Spleen (tissue), 7 donors: ENCODE results near the gene DLG2.

ENCODE experiments used
- CTCF ChIP-seq, 11 experiments: fragments of 200-600 bp in 7 of 11; fragments of 450-650 bp in 4 of 11; sonication (generic) in 4 of 11; IDR thresholded peaks in 8 of 11; conservative IDR thresholded peaks in 3 of 11; 1 replicate in 7 of 11; 2 replicates in 4 of 11; pipeline versions ENCODE4 v1.4.0 to v1.8.0; 2016 to 2021; ENCODE audit warnings: antibody characterized with exemption in 11 of 11, inconsistent platforms in 4 of 11, mild to moderate bottlenecking in 1 of 11
- POLR2A ChIP-seq, 3 donors: fragments of 450-650 bp; IDR thresholded peaks; one replicate each; pipeline ENCODE4 v1.5.1; 2017; ENCODE audit warnings: antibody characterized with exemption in 3 of 3, mild to moderate bottlenecking in 1 of 3
- donor health status: DM: no; HTN: no; CAD: no; lungs with moderate emphysema.
- donor health status: DM: no; HTN: no; CAD: no.
- donor health status: DM: no; HTN: no; CAD: no.

- TF ChIP-seq CTCF (IDR thresholded peaks at IDR 0.05 in 8 of 11, conservative IDR thresholded peaks at IDR 0.05 in 3 of 11) (no peak), POLR2A (IDR thresholded peaks at IDR 0.05) (no peak)
Observed at GRCh38 chr11:83938148-83938547, 1689.0 kb downstream of the DLG2 start.
